ENCODE results near the gene IFITM2. TPM values are rescaled to one million over a fixed set of nuclear protein-coding genes. Genes with fewer than 3 reads are reported as not detected.
A peak's percentile ranks its signal among the peaks of the same experiment; 100 is the strongest.
"Not testable (repeated sequence)": the region's sequence is repeated elsewhere in the genome, so short reads cannot be mapped to it uniquely, and the experiment has no call there.

The IFITM2 gene
- total RNA-seq, 2 experiments from 2014 or later, result 1,890 to 1,949 TPM

GRCh38 chr11:298406-299065 lies 9.1 kb upstream of the IFITM2 start:
- H3K4me3 Mint-ChIP-seq, result peak overlapping the region; percentile 73
- peak overlapping the region; percentile 90 for H3K27ac Mint-ChIP-seq
- H3K36me3 Mint-ChIP-seq, result peaks cover 6% of the 10 kb centered on the region
- H3K27me3 Mint-ChIP-seq, result peaks cover 8% of the 10 kb centered on the region
- peaks cover 54% of the 10 kb centered on the region for H3K4me1 Mint-ChIP-seq
- no peaks in the 10 kb centered on the region for H3K9me3 Mint-ChIP-seq
- DNase-seq (peak; percentile 53), ATAC-seq (ENCODE audit: low read depth) (no peak)
- POLR2A ChIA-PET, result interaction anchor here (0.7 to 5.7 kb wide), 15 partner anchors 9 to 149 kb away, joined by 3 to 71 read pairs (median 5); partner anchors contain the start of genes IFITM2, NLRP6, PGGHG and PSMD13

DNA sequence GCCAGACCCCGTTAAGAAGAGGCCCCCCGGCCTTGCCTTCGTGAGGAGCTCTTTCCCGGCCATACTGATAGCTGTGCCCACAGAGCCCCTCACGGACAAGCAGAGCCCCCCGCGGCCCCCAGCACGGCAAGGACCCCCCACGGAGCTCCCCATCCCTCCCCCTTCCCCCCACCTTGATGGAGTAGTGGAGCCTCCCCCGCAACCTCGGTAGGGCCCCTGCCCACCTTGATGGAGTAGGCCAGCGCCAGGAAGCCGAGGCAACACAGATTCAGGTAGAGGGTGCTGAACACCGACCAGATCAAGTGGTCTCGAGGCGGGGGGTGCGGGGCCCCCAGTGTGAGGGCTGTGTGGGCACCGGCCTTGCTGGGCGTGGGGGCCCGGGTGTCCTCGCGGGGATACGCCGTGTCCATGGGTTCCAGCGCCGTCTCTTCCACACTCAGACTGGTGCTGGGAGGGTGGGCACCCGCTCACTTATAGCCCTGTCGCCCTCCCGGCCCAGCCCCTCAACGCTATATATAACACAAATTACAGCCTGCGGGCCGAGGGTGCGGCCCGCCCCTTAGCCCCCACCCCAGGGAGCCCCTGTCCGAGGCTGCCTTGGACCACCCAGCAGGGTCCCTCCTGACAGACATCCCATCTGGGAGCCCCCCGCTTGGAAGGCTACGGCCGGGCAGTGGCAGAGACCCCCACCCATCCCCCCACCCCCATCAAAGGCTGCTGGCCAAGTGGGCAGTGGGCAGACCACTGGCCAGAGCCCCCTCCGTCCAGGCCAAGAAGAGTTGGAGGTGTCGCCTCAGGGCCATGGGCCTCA lies 8.3 kb upstream of the IFITM2 start, which contains the start of gene IFITM5:
Gene IFITM5, minus strand, starts transcription at position 446 of the 811 bp plus-strand sequence. Its CDS starts 36 bp downstream, at position 410.
- peaks cover 8% of the 10 kb centered on the region for H3K27me3 Mint-ChIP-seq

GRCh38 chr11:299951-300735 lies 7.5 kb upstream of the IFITM2 start:
- peak overlapping the region; percentile 58 for H3K27ac Mint-ChIP-seq

More for the DNA sequence above, 8.3 kb upstream of the IFITM2 start, which contains the start of gene IFITM5:
- Mint-ChIP-seq H3K36me3 (peaks cover 2% of the 10 kb centered on the region), H3K27ac (peak within 1 kb of the TSS; percentile 90), H3K4me1 (peaks cover 50% of the 10 kb centered on the region), H3K4me3 (peak within 1 kb of the TSS; percentile 73), H3K9me3 (no peaks in the 10 kb centered on the region)
- ATAC-seq (ENCODE audit: low read depth), result no peak
- POLR2A ChIA-PET, result interaction anchor here (0.8 to 5.7 kb wide), 12 partner anchors 8 to 149 kb away, joined by 3 to 71 read pairs (median 8); partner anchors contain the start of genes IFITM2, NLRP6 and PGGHG
- DNase-seq, result peak; percentile 44

GRCh38 chr11:303363-303762 lies 4.3 kb upstream of the IFITM2 start:
- DNase-seq (no peak), ATAC-seq (ENCODE audit: low read depth) (no peak)
- no peak overlapping the region for H3K27ac Mint-ChIP-seq
- H3K4me3 Mint-ChIP-seq, result peak overlapping the region; percentile 7
- no peaks in the 10 kb centered on the region for H3K9me3 Mint-ChIP-seq
- POLR2A ChIA-PET, result interaction anchor here (0.9 to 5.1 kb wide), 3 partner anchors 13 to 57 kb away, joined by 3 to 74 read pairs (median 25); partner anchors contain the start of genes IFITM1 and PGGHG
- peaks cover 8% of the 10 kb centered on the region for H3K27me3 Mint-ChIP-seq
- peaks cover 1% of the 10 kb centered on the region for H3K36me3 Mint-ChIP-seq
- H3K4me1 Mint-ChIP-seq, result peaks cover 46% of the 10 kb centered on the region

More at GRCh38 chr11:299951-300735, 7.5 kb upstream of the IFITM2 start:
- Mint-ChIP-seq H3K27me3 (peaks cover 8% of the 10 kb centered on the region), H3K4me3 (peak overlapping the region; percentile 44), H3K36me3 (peaks cover under 1% of the 10 kb centered on the region), H3K4me1 (peaks cover 52% of the 10 kb centered on the region), H3K9me3 (no peaks in the 10 kb centered on the region)
- DNase-seq, result peak; percentile 57
- no peak for ATAC-seq (ENCODE audit: low read depth)
- POLR2A ChIA-PET, result interaction anchor here (1.1 to 5.7 kb wide), 8 partner anchors 9 to 93 kb away, joined by 3 to 71 read pairs (median 13); partner anchors contain the start of genes BET1L, NLRP6, PGGHG and RIC8A

- H3K27me3 Mint-ChIP-seq, result peaks cover 8% of the 10 kb centered on the region
- peaks cover 44% of the 10 kb centered on the region for H3K4me1 Mint-ChIP-seq
- peaks cover 8% of the 10 kb centered on the region for H3K36me3 Mint-ChIP-seq
- DNase-seq (no peak), ATAC-seq (ENCODE audit: low read depth) (no peak)
- POLR2A ChIA-PET, result interaction anchor here (0.9 to 5.1 kb wide), 5 partner anchors 12 to 97 kb away, joined by 3 to 74 read pairs (median 19); partner anchors contain the start of genes BET1L, IFITM1, PGGHG and RIC8A
- no peak overlapping the region for H3K4me3 Mint-ChIP-seq
- H3K27ac Mint-ChIP-seq, result no peak overlapping the region
- H3K9me3 Mint-ChIP-seq, result no peaks in the 10 kb centered on the region
Measured at GRCh38 chr11:304061-304506, 3.5 kb upstream of the IFITM2 start.

DNA sequence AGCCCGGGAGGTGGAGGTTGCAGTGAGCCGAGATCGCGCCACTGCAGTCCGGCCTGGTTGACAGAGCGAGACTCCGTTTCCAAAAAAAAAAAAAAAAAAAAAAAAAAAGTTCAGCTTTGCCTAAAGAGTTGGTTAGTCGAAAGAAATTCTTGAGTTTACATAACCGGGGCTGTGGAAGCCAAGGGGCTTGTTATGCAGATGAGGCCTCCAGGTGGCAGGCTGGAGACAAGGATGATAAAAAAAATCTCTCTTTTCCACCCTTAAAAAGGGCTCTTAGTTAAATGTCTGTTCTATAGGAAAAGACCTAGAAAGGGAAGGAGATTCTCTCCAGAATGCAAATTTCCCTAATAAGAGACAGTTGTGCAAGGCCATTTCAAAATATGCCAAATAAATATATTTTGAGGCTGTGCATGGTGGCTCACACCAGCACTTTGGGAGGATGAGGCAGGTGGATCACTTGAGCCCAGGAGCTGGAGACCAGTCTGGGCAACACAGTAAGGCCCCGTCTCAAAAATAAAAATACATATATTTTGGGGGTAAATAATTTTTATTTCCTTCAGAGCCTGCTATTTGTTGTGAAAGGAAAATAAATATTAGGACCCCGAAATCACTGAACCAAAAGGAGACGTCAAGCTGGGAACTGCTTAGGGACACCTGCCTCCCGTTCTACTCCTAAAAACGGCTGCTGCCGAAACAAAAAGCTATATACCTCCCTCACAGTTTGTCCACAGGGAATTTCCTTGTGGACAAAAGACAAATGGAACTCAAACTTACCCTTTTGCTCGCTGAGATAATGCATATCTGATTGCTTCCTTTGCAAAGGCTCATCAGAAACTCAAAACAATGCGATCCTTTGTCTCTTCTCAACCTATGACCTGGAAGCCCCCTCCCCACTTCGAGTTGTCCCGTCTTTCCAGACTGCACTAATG lies 2.4 kb upstream of the IFITM2 start:
- H3K4me1 Mint-ChIP-seq, result peaks cover 44% of the 10 kb centered on the region
- peak overlapping the region; percentile 28 for H3K27ac Mint-ChIP-seq
- ATAC-seq (ENCODE audit: low read depth) (no peak), DNase-seq (peak; percentile 63)
- no peak overlapping the region for H3K4me3 Mint-ChIP-seq
- H3K27me3 Mint-ChIP-seq, result peaks cover 7% of the 10 kb centered on the region
- no peaks in the 10 kb centered on the region for H3K9me3 Mint-ChIP-seq
- POLR2A ChIA-PET, result interaction anchor here (0.8 to 5.1 kb wide), 16 partner anchors 8 to 111 kb away, joined by 3 to 74 read pairs (median 8); partner anchors contain the start of genes BET1L, IFITM1, IFITM3 and NLRP6
- H3K36me3 Mint-ChIP-seq, result peaks cover 18% of the 10 kb centered on the region

- ATAC-seq (ENCODE audit: low read depth), result no peak
- Mint-ChIP-seq H3K9me3 (no peaks in the 10 kb centered on the region), H3K27ac (peak overlapping the region; percentile 28), H3K27me3 (peaks cover 2% of the 10 kb centered on the region), H3K4me3 (no peak overlapping the region), H3K4me1 (peaks cover 39% of the 10 kb centered on the region), H3K36me3 (peaks cover 18% of the 10 kb centered on the region)
- POLR2A ChIA-PET, result interaction anchor here (0.9 to 5.1 kb wide), 14 partner anchors 8 to 111 kb away, joined by 3 to 74 read pairs (median 15); partner anchors contain the start of genes BET1L, IFITM1, IFITM3 and NLRP6
- DNase-seq, result no peak
Measured at GRCh38 chr11:305844-306211, 1.8 kb upstream of the IFITM2 start.

GRCh38 chr11:306645-307371 lies 808 bp upstream of the IFITM2 start:
- Mint-ChIP-seq H3K9me3 (no peaks in the 10 kb centered on the region), H3K4me3 (peak overlapping the region; percentile 90), H3K27ac (peak overlapping the region; percentile 94), H3K4me1 (peaks cover 31% of the 10 kb centered on the region), H3K36me3 (peaks cover 18% of the 10 kb centered on the region), H3K27me3 (peaks cover 2% of the 10 kb centered on the region)
- no peak for DNase-seq
- POLR2A ChIA-PET, result interaction anchor here (0.6 to 5.1 kb wide), 18 partner anchors 9 to 143 kb away, joined by 3 to 74 read pairs (median 10); partner anchors contain the start of genes BET1L, IFITM1, IFITM3 and NLRP6
- no peak for ATAC-seq (ENCODE audit: low read depth)

DNA sequence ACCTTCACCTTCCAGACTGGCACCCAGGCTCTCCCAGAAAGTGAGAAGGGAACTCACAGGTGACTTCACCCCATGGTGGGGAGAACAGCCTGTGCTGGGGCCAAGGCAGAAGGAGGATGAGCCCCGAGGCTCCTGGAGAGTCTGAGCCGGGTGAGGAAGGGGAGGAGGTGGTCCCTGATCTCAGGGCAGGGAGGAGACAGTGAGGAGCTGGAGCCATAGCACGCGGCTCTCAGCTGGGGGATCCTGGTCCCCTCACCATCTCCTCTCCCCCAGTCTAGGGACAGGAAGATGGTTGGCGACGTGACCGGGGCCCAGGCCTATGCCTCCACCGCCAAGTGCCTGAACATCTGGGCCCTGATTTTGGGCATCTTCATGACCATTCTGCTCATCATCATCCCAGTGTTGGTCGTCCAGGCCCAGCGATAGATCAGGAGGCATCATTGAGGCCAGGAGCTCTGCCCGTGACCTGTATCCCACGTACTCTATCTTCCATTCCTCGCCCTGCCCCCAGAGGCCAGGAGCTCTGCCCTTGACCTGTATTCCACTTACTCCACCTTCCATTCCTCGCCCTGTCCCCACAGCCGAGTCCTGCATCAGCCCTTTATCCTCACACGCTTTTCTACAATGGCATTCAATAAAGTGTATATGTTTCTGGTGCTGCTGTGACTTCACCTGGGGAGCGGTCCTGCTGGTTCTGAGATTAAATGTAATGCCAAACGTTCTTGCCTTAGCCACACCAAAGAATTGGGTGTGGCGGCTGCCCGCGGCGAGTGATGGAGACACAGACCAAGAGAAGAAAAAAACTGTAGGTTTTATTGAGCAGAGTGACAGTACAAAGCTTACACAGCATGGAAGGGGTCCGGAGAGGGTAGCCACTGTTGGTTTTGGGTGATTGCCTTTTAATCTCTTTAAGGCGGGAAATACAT lies 1.4 kb downstream of the IFITM2 start:
- POLR2A ChIA-PET, result interaction anchor here (0.6 to 5.0 kb wide), 20 partner anchors 8 to 526 kb away, joined by 3 to 61 read pairs (median 9); partner anchors contain the start of genes BET1L, IFITM3, IFITM5 and NLRP6
- ATAC-seq (ENCODE audit: low read depth), result peak; percentile 9
- Mint-ChIP-seq H3K4me3 (peak overlapping the region; percentile 90), H3K4me1 (peaks cover 33% of the 10 kb centered on the region), H3K27ac (peak overlapping the region; percentile 94), H3K36me3 (peaks cover 25% of the 10 kb centered on the region)
- DNase-seq, result peak; percentile 62
- not testable (repeated sequence) for H3K27me3 Mint-ChIP-seq, H3K9me3 Mint-ChIP-seq

DNA sequence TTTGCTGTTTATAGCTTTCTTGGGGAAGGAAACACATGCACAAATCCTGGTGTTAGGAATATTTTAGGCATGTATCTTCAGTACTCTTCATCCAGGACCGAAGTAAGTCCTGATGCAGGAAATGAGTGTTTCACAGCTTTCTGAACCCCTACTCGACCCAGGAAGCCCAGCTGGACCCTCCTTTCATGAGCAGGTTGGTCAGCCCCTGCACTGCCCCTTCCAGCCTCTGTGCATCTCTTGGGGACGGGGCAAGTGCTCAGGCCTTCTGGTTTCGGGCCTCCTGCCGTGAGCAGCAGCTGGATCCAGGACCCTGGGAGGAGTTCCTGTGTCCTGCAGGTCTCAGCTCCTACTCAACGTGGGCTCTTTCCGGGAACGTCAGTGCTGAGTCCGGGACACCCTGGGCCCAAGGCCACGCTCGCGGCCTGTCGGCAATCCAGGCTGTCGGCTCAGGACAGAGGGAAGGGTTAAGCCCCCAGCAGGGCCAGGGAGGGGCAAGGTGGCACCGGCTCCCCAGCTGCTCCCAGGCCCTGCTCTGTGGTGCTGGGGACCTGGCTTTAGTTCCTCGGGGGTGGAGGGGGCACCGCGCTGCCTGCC lies 2.5 kb downstream of the IFITM2 start:
- peak overlapping the region; percentile 90 for H3K4me3 Mint-ChIP-seq
- not testable (repeated sequence) for ATAC-seq (ENCODE audit: low read depth); H3K27me3 Mint-ChIP-seq; H3K9me3 Mint-ChIP-seq
- peaks cover 36% of the 10 kb centered on the region for H3K36me3 Mint-ChIP-seq
- peak overlapping the region; percentile 94 for H3K27ac Mint-ChIP-seq
- peak; percentile 53 for DNase-seq
- H3K4me1 Mint-ChIP-seq, result peaks cover 32% of the 10 kb centered on the region
- POLR2A ChIA-PET, result interaction anchor here (0.6 to 5.0 kb wide), 16 partner anchors 7 to 525 kb away, joined by 3 to 61 read pairs (median 9); partner anchors contain the start of genes IFITM5, NLRP6 and PGGHG

All from activated naive CD8-positive, alpha-beta T cell treated with anti-CD3 and anti-CD28 coated beads, Interleukin-2, amount 10 ng/mL, durations not matched to agents 7 days and 5 days (primary cell).